ENCODE data around the gene NOVA2.
"Not testable (repeated sequence)": the region's sequence is repeated elsewhere in the genome, so short reads cannot be mapped to it uniquely, and the experiment has no call there.

The NOVA2 gene

GRCh38 chr19:45900738-45901431, 72.8 kb downstream of the NOVA2 start:
- H3K4me3 ChIP-seq (ENCODE audit: low read depth, low read length): peak overlapping the region; percentile 71
- no peak for TF ChIP-seq CTCF (IDR thresholded peaks at IDR 0.05; ENCODE audit: low read depth, low read length)

GRCh38 chr19:45899919-45900589, 73.6 kb downstream of the NOVA2 start:
- TF ChIP-seq CTCF (IDR thresholded peaks at IDR 0.05; ENCODE audit: low read depth, low read length): no peak
- no peak overlapping the region for H3K4me3 ChIP-seq (ENCODE audit: low read depth, low read length)

- no peak for TF ChIP-seq CTCF (IDR thresholded peaks at IDR 0.05; ENCODE audit: low read depth, low read length)
- no peak overlapping the region for H3K4me3 ChIP-seq (ENCODE audit: low read depth, low read length)
Measured at GRCh38 chr19:45899253-45899652, 74.4 kb downstream of the NOVA2 start.

- no peak for TF ChIP-seq CTCF (IDR thresholded peaks at IDR 0.05; ENCODE audit: low read depth, low read length)
- H3K4me3 ChIP-seq (ENCODE audit: low read depth, low read length): no peak overlapping the region
Measured at GRCh38 chr19:45897261-45897812, 76.3 kb downstream of the NOVA2 start.

GRCh38 chr19:45895983-45896599, 77.6 kb downstream of the NOVA2 start:
- not testable (repeated sequence) for H3K4me3 ChIP-seq (ENCODE audit: low read depth, low read length)

GRCh38 chr19:45895519-45895972, 78.1 kb downstream of the NOVA2 start:
- no peak overlapping the region for H3K4me3 ChIP-seq (ENCODE audit: low read depth, low read length)
- TF ChIP-seq CTCF (IDR thresholded peaks at IDR 0.05; ENCODE audit: low read depth, low read length): no peak

- TF ChIP-seq CTCF (IDR thresholded peaks at IDR 0.05; ENCODE audit: low read depth, low read length): no peak
- no peak overlapping the region for H3K4me3 ChIP-seq (ENCODE audit: low read depth, low read length)
Measured at GRCh38 chr19:45890877-45891276, 82.8 kb downstream of the NOVA2 start.

Measured in WI38 (cell line).